Fibroblast of mammary gland (primary cell): Measurements from ENCODE around the gene NXPE3.
"Not testable (repeated sequence)": the region's sequence is repeated elsewhere in the genome, so short reads cannot be mapped to it uniquely, and the experiment has no call there.

Experiments
- DNase-seq: peaks from one replicate; pipeline ENCODE4 v3.0.0-alpha.2; 2010; ENCODE audit warnings: low read depth
- H3K4me3 ChIP-seq: 2 replicates; pipeline ENCODE4 v1.5.1; 2011; ENCODE audit warnings: low read depth, mild to moderate bottlenecking, low read length, moderate library complexity; ENCODE audit not compliant: control insufficient read depth
- CTCF ChIP-seq: conservative IDR thresholded peaks from 2 replicates; pipeline ENCODE4 v1.5.1; 2011; ENCODE audit warnings: low read depth, low read length, inconsistent platforms; ENCODE audit not compliant: control insufficient read depth, insufficient read depth

Gene NXPE3

GRCh38 chr3:101779047-101779821 lies at the start of gene NXPE3:
Gene NXPE3, plus strand, starts transcription at chr3:101779211. Its CDS starts 6,386 bp downstream, at chr3:101785597.
- TF ChIP-seq CTCF, result no peak
- H3K4me3 ChIP-seq, result peak within 1 kb of the TSS; percentile 88
- DNase-seq, result peak; percentile 63

- no peak for DNase-seq
- H3K4me3 ChIP-seq, result no peak overlapping the region
- TF ChIP-seq CTCF, result no peak
These were observed 49.4 kb upstream of the NXPE3 start for GRCh38 chr3:101729586-101729985.

GRCh38 chr3:101730839-101731238 lies 48.2 kb upstream of the NXPE3 start:
- DNase-seq, result no peak
- TF ChIP-seq CTCF, result no peak
- H3K4me3 ChIP-seq, result no peak overlapping the region

GRCh38 chr3:101732240-101732641 lies 46.8 kb upstream of the NXPE3 start:
- no peak for TF ChIP-seq CTCF
- no peak overlapping the region for H3K4me3 ChIP-seq
- no peak for DNase-seq

- DNase-seq, result no peak
These were observed 43.2 kb upstream of the NXPE3 start for GRCh38 chr3:101735833-101736232.

GRCh38 chr3:101741914-101742313 lies 37.1 kb upstream of the NXPE3 start:
- not testable (repeated sequence) for H3K4me3 ChIP-seq, DNase-seq

More at GRCh38 chr3:101735833-101736232, 43.2 kb upstream of the NXPE3 start:
- no peak for TF ChIP-seq CTCF
- H3K4me3 ChIP-seq, result no peak overlapping the region

- TF ChIP-seq CTCF, result no peak
- H3K4me3 ChIP-seq, result no peak overlapping the region
- DNase-seq, result no peak
These were observed 34.2 kb upstream of the NXPE3 start for GRCh38 chr3:101744811-101745210.

GRCh38 chr3:101745934-101746333 lies 33.1 kb upstream of the NXPE3 start:
- not testable (repeated sequence) for H3K4me3 ChIP-seq, DNase-seq

- DNase-seq, H3K4me3 ChIP-seq: not testable (repeated sequence)
These were observed 25.5 kb upstream of the NXPE3 start for GRCh38 chr3:101753386-101754113.
